Stimulated activated CD4-positive, alpha-beta T cell treated with anti-CD3 and anti-CD28 coated beads, TNF-alpha, amount 100 ng/mL, for 24 hours (primary cell): ENCODE measurements around the gene POU2F3.
"Not testable (repeated sequence)": the region's sequence is repeated elsewhere in the genome, so short reads cannot be mapped to it uniquely, and the experiment has no call there.

Experiments
- DNase-seq, 3 experiments: peaks; one replicate each; pipeline ENCODE4 v3.0.0-alpha.2; 2020; ENCODE audit warnings: low read depth in 3 of 3

The POU2F3 gene

GRCh38 chr11:120249279-120250262 is 9.6 kb downstream of the POU2F3 start:
- DNase-seq: no peak

GRCh38 chr11:120253377-120253776 is 13.4 kb downstream of the POU2F3 start:
- DNase-seq: not testable (repeated sequence)

- no peak for DNase-seq
These were observed 15.0 kb downstream of the POU2F3 start for GRCh38 chr11:120254788-120255518.

GRCh38 chr11:120255519-120255866 is 15.6 kb downstream of the POU2F3 start:
- DNase-seq: no peak

GRCh38 chr11:120256178-120256577 is 16.2 kb downstream of the POU2F3 start:
- no peak for DNase-seq

GRCh38 chr11:120256779-120257178 is 16.8 kb downstream of the POU2F3 start:
- DNase-seq: no peak

- no peak for DNase-seq
These were observed 17.4 kb downstream of the POU2F3 start for GRCh38 chr11:120257346-120257745.

GRCh38 chr11:120258661-120259060 is 18.7 kb downstream of the POU2F3 start:
- DNase-seq: no peak

- DNase-seq: no peak
These were observed 19.3 kb downstream of the POU2F3 start for GRCh38 chr11:120259241-120259640.

- DNase-seq: no peak
These were observed 20.1 kb downstream of the POU2F3 start for GRCh38 chr11:120259988-120260565.

GRCh38 chr11:120260616-120261015 is 20.7 kb downstream of the POU2F3 start:
- DNase-seq: no peak

- DNase-seq: no peak
These were observed 21.4 kb downstream of the POU2F3 start for GRCh38 chr11:120261321-120261720.

- no peak for DNase-seq
These were observed 22.0 kb downstream of the POU2F3 start for GRCh38 chr11:120261931-120262330.

GRCh38 chr11:120267319-120267718 is 27.4 kb downstream of the POU2F3 start:
- no peak for DNase-seq

- no peak for DNase-seq
These were observed 28.7 kb downstream of the POU2F3 start for GRCh38 chr11:120268686-120269085.

GRCh38 chr11:120270386-120270785 is 30.4 kb downstream of the POU2F3 start:
- DNase-seq: no peak

- no peak for DNase-seq
These were observed 31.7 kb downstream of the POU2F3 start for GRCh38 chr11:120271672-120272071.

GRCh38 chr11:120272303-120272702 is 32.4 kb downstream of the POU2F3 start:
- no peak for DNase-seq

GRCh38 chr11:120273432-120273831 is 33.5 kb downstream of the POU2F3 start:
- DNase-seq: no peak

GRCh38 chr11:120273956-120274355 is 34.0 kb downstream of the POU2F3 start:
- DNase-seq: not testable (repeated sequence)

GRCh38 chr11:120279502-120279901 is 39.6 kb downstream of the POU2F3 start:
- no peak for DNase-seq

GRCh38 chr11:120280600-120281051 is 40.7 kb downstream of the POU2F3 start:
- no peak for DNase-seq
